Measurements from ENCODE around the gene TULP4.

Gene TULP4

DNA sequence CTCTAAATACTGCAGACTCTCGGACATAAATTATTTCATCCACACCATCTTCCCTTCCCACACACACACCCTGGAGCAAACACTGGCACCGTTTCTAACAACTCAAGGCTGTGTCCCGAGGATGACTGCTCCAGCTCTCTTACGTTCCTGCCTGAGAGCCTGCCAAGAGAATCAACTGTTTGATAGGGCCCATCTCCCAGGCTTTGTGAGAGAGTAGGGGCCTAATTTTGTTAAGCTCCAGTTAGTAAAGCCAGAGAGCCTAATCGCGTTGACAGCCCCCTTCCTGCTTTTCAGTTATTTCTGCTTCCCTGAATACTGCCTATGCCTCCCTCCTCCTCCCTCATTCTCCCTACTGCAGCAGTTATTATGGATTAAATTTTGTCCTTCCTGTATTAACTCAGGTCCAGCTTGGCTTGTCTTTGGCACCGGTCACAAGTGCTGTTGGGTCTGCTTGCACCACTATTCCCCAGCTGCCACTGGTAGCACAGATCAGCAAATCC, 129.5 kb downstream of the TULP4 start:
- Histone ChIP-seq H3K36me3 (ENCODE audit: insufficient read depth, low read length) (peaks cover 6% of the 10 kb centered on the region), H3K4me3 (ENCODE audit: low read length) (no peak overlapping the region), H2AFZ (ENCODE audit: low read depth, low read length) (no peak overlapping the region), H3K9me3 (ENCODE audit: low read length) (peaks cover 3% of the 10 kb centered on the region), H3K4me1 (ENCODE audit: insufficient read depth, low read length) (no peaks in the 10 kb centered on the region), H3K27me3 (ENCODE audit: insufficient read depth, low read length) (no peaks in the 10 kb centered on the region)

DNA sequence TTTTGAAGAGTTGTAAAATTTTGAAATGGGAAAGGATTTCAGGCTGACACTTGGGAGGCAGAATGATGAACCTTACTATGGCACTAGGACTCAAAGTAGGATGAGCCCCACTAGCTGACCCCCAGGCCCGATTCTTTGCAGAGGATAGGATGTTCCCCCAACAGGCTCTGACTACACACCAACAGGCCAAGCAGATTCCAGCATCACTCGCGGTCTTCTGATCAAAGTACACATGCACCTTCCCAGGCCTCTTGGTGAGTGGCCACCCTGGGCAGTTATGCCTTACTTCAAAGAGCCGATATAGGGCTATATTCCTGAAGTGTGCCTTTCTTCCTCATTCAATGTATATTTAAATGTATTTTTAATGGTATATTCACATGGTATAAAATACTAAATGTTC, 130.0 kb downstream of the TULP4 start:
- H2AFZ ChIP-seq (ENCODE audit: low read depth, low read length): no peak overlapping the region
- H3K4me1 ChIP-seq (ENCODE audit: insufficient read depth, low read length): no peaks in the 10 kb centered on the region
- H3K27me3 ChIP-seq (ENCODE audit: insufficient read depth, low read length): no peaks in the 10 kb centered on the region
- no peak overlapping the region for H3K4me3 ChIP-seq (ENCODE audit: low read length)
- peaks cover 3% of the 10 kb centered on the region for H3K9me3 ChIP-seq (ENCODE audit: low read length)
- peaks cover 6% of the 10 kb centered on the region for H3K36me3 ChIP-seq (ENCODE audit: insufficient read depth, low read length)

DNA sequence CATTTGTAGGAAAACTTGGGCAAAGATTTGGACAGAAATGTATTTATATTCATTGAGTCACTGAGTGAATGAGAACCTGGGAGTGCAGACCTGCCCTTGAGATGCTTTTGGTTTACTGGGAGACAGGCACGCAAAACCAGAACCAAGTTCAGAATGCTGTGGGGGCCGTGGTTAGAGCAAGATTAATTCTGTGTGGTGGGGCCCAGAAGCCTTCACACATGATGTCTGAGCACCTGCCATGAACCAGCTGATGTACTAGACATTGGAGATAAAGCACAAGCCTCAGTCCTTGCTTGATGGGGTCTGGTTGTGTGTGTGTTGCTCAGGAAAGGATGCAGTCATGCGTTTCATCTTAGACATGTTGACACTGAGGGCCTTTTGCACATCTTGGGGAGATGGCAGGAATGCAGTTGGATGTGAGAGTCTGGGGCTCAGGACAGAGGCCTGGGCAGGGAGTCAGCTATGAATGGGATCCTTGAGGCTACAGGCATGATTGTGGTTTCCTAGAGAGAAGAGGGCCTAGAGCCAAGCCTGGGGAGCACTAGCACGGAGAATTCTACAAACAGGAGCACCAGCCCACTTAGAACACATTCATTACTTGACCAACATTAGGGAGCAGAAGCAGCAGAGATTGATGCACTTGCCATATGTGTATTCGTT, 133.3 kb downstream of the TULP4 start:
- no peak overlapping the region for H2AFZ ChIP-seq (ENCODE audit: low read depth, low read length)
- H3K36me3 ChIP-seq (ENCODE audit: insufficient read depth, low read length): peaks cover 21% of the 10 kb centered on the region
- H3K27me3 ChIP-seq (ENCODE audit: insufficient read depth, low read length): no peaks in the 10 kb centered on the region
- H3K9me3 ChIP-seq (ENCODE audit: low read length): peaks cover 4% of the 10 kb centered on the region
- no peak overlapping the region for H3K4me3 ChIP-seq (ENCODE audit: low read length)
- H3K4me1 ChIP-seq (ENCODE audit: insufficient read depth, low read length): no peaks in the 10 kb centered on the region

DNA sequence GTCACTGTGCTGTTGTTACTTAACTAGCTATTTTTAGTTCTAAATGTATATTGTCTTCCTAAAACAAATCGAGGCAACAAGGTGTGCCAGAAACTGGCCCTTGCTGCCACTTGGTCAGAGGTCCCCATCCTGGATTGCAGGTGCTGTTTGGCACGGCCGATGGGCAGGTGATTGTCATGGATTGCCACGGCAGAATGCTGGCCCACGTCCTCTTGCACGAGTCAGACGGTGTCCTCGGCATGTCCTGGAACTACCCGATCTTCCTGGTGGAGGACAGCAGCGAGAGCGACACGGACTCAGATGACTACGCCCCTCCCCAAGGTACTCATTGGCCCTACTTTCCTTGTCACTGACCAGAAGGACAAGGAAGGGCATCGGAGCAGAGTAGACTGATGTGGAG, 136.6 kb downstream of the TULP4 start:
- H2AFZ ChIP-seq (ENCODE audit: low read depth, low read length): no peak overlapping the region
- peaks cover 4% of the 10 kb centered on the region for H3K9me3 ChIP-seq (ENCODE audit: low read length)
- H3K4me3 ChIP-seq (ENCODE audit: low read length): no peak overlapping the region
- no peaks in the 10 kb centered on the region for H3K27me3 ChIP-seq (ENCODE audit: insufficient read depth, low read length)
- peaks cover 31% of the 10 kb centered on the region for H3K36me3 ChIP-seq (ENCODE audit: insufficient read depth, low read length)
- no peaks in the 10 kb centered on the region for H3K4me1 ChIP-seq (ENCODE audit: insufficient read depth, low read length)

DNA sequence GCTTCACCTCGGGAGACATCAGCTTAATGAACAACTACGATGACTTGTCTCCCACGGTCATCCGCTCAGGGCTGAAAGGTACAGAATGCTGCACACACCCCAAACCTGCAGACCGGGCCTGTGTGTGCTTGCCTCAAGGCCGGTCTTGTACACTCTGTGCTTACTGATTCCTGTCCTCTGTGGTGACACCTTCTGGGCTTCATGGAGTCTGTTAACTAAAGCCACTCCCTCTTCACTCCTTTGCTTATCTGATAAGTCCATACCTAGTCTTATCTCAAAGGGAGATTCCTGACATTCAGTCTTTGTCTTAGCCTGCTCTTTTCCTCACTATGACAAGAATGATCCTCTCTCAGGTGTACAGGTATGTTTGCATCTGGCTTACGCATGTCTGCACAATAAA, 139.9 kb downstream of the TULP4 start:
- Histone ChIP-seq H3K4me3 (ENCODE audit: low read length) (no peak overlapping the region), H3K36me3 (ENCODE audit: insufficient read depth, low read length) (peaks cover 37% of the 10 kb centered on the region), H2AFZ (ENCODE audit: low read depth, low read length) (no peak overlapping the region), H3K4me1 (ENCODE audit: insufficient read depth, low read length) (no peaks in the 10 kb centered on the region), H3K27me3 (ENCODE audit: insufficient read depth, low read length) (no peaks in the 10 kb centered on the region), H3K9me3 (ENCODE audit: low read length) (peaks cover 1% of the 10 kb centered on the region)

DNA sequence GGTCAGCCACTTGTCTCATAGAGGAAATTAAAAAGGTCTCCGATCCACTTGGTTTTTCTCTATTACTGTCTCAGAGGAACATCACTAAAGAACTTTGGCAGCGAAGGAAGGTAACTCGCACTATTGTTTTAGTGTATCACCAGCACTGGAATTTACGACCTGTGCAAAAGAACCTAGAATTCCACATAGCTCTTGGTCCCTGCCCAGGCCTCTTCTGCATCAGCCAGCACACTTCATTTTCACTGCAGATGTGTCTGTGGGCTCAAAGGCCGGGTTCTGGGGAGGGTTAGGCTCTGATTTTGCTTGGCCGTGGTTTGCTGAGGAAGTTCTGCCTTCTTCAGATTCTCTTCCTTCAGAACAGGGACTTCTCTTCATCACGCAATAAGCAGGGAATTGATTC, 144.9 kb downstream of the TULP4 start:
- Histone ChIP-seq H2AFZ (ENCODE audit: low read depth, low read length) (no peak overlapping the region), H3K4me1 (ENCODE audit: insufficient read depth, low read length) (no peaks in the 10 kb centered on the region), H3K36me3 (ENCODE audit: insufficient read depth, low read length) (peaks cover 35% of the 10 kb centered on the region), H3K9me3 (ENCODE audit: low read length) (no peaks in the 10 kb centered on the region), H3K4me3 (ENCODE audit: low read length) (no peak overlapping the region), H3K27me3 (ENCODE audit: insufficient read depth, low read length) (no peaks in the 10 kb centered on the region)

DNA sequence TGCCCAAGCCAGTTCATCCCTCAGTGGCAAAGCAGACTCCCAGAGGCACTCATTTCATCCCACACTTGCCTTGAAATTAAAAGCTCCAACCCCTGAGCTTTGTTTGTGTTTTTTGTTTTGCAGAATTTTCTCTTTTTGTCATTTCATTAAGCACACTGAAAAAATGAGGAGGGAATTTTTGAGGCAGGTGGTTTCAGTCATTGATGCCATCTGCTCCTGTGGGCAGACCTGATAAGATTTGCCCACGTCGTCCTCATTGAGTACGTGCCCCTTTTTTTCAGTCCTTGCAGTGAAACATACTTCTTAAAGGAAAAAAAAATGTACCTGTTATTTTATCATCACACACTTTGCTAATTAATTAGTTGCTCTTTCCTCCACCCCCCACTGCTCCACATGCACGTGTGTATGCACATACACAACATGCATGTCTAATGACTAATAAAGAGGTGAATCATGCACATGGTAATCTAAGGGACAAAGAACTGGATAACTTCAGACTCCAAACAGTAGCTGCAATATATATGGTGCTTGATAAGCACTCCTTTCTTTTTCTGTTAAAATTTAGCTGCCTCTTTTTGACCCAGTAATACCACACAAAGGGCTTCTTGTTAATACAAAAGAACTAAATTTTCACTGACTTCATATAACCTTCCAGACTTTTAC, 145.5 kb downstream of the TULP4 start:
- Histone ChIP-seq H3K36me3 (ENCODE audit: insufficient read depth, low read length) (peaks cover 28% of the 10 kb centered on the region), H3K27me3 (ENCODE audit: insufficient read depth, low read length) (no peaks in the 10 kb centered on the region), H2AFZ (ENCODE audit: low read depth, low read length) (no peak overlapping the region), H3K9me3 (ENCODE audit: low read length) (no peaks in the 10 kb centered on the region), H3K4me3 (ENCODE audit: low read length) (no peak overlapping the region), H3K4me1 (ENCODE audit: insufficient read depth, low read length) (no peaks in the 10 kb centered on the region)

DNA sequence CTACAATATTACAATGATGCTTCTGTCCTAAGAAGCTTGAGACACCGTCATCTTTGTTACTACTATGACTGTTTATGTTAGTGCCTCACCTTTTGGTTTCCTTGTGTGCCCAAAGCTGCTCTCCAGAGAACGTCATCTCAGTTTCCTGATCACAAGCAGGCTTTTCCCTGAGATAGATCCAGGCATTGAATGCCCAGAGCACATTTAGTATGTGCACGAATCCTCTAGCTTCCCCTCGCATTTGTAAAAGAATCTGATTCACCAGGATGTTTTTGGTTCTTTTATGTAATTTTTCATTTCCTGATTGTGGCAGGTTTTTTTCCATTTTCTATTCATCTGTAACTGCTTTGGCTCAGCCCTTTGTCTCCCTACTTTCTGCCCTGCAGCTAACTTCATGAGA, 147.5 kb downstream of the TULP4 start:
- Histone ChIP-seq H3K36me3 (ENCODE audit: insufficient read depth, low read length) (peaks cover 37% of the 10 kb centered on the region), H3K4me1 (ENCODE audit: insufficient read depth, low read length) (no peaks in the 10 kb centered on the region), H2AFZ (ENCODE audit: low read depth, low read length) (no peak overlapping the region), H3K9me3 (ENCODE audit: low read length) (peaks cover 6% of the 10 kb centered on the region), H3K4me3 (ENCODE audit: low read length) (no peak overlapping the region), H3K27me3 (ENCODE audit: insufficient read depth, low read length) (no peaks in the 10 kb centered on the region)

DNA sequence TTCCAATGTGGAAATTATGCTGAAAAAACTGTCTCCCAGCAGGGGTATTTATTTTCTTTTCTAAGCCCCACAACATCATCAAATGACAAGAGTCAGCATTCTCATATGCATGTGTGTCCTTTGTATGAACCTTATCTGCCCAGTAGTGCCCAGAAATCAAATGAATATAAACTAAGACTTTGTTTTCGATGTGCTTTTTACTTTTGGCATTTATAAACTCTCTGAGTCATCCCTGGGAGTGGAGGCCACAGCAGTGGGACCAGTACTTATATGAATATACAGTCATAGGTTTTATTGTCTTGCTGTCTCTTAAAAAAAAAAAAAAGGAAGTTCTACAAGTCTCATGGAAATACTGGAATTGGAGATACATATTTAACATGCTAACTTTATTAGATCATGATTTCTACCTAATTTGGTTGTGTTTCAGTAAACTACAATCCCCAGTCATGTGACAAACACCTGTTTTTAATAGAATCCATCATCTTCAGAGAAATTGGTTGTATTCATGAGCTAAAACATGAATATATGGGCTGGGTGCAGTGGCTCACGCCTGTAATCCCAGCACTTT, 148.4 kb downstream of the TULP4 start:
- H2AFZ ChIP-seq (ENCODE audit: low read depth, low read length): no peak overlapping the region
- H3K4me3 ChIP-seq (ENCODE audit: low read length): no peak overlapping the region
- H3K4me1 ChIP-seq (ENCODE audit: insufficient read depth, low read length): no peaks in the 10 kb centered on the region
- no peaks in the 10 kb centered on the region for H3K27me3 ChIP-seq (ENCODE audit: insufficient read depth, low read length)
- peaks cover 6% of the 10 kb centered on the region for H3K9me3 ChIP-seq (ENCODE audit: low read length)
- H3K36me3 ChIP-seq (ENCODE audit: insufficient read depth, low read length): peaks cover 38% of the 10 kb centered on the region

DNA sequence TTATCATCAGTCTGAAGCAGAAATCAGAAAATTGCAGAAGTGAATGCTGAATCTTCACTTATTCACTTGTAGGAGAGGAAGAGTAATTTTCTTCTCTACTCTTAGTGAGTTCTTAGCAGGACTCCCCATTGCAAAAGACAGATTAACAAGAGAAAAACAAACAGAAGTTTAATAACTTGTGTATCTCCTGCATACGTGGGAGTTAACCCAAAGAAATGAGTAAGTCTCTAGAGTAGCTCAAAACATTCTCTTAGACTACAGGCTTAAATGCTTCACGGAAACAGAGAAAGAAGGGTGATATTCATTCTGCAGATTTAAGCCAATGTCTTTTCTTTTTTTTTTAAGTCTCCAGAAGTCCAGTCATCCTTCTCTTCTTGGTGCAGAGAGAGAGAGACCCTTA, 149.7 kb downstream of the TULP4 start:
- no peaks in the 10 kb centered on the region for H3K4me1 ChIP-seq (ENCODE audit: insufficient read depth, low read length)
- peaks cover 6% of the 10 kb centered on the region for H3K9me3 ChIP-seq (ENCODE audit: low read length)
- H3K27me3 ChIP-seq (ENCODE audit: insufficient read depth, low read length): no peaks in the 10 kb centered on the region
- peaks cover 42% of the 10 kb centered on the region for H3K36me3 ChIP-seq (ENCODE audit: insufficient read depth, low read length)
- H2AFZ ChIP-seq (ENCODE audit: low read depth, low read length): no peak overlapping the region
- no peak overlapping the region for H3K4me3 ChIP-seq (ENCODE audit: low read length)

DNA sequence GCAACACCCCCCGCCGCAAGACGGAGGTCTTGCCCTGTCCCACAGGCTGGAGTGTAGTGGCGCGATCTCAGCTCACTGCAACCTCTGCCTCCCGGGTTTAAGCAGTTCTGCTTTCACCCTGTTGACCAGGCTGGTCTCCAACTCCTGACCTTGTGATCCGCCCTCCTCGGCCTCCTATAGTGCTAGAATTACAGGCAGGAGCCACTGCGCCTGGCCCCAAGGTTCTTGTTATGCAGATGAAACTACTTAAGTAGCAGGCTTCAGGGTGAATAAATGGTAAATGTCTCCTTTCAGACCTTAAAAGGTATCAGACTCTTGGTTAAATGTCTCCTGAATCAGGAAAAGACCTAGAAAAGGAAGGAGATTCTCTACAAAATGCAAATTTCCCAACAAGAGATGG, 152.2 kb downstream of the TULP4 start:
- Histone ChIP-seq H3K27me3 (ENCODE audit: insufficient read depth, low read length) (no peaks in the 10 kb centered on the region), H2AFZ (ENCODE audit: low read depth, low read length) (no peak overlapping the region), H3K4me3 (ENCODE audit: low read length) (no peak overlapping the region), H3K9me3 (ENCODE audit: low read length) (peaks cover 10% of the 10 kb centered on the region), H3K36me3 (ENCODE audit: insufficient read depth, low read length) (peaks cover 43% of the 10 kb centered on the region), H3K4me1 (ENCODE audit: insufficient read depth, low read length) (no peaks in the 10 kb centered on the region)

DNA sequence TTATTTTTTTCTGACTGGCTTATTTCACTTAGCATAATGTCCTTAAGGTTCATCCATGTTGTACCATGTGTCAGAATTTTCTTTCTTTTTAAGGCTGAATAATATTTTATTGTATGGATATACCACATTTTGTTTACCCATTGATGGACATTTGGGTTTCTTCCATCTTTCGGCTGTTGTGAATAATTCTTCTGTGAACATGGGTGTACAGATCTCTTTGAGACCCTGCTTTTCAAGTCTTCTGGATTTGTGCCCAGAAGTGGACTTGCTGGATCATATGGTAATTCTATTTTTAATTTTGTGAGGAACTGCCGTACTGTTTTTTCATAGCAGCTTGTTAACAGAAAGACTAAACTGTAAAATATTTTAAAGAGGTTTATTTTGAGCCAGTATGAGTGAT, 153.0 kb downstream of the TULP4 start:
- Histone ChIP-seq H3K4me1 (ENCODE audit: insufficient read depth, low read length) (no peaks in the 10 kb centered on the region), H3K36me3 (ENCODE audit: insufficient read depth, low read length) (peaks cover 41% of the 10 kb centered on the region), H3K27me3 (ENCODE audit: insufficient read depth, low read length) (no peaks in the 10 kb centered on the region), H3K9me3 (ENCODE audit: low read length) (peaks cover 10% of the 10 kb centered on the region), H3K4me3 (ENCODE audit: low read length) (no peak overlapping the region), H2AFZ (ENCODE audit: low read depth, low read length) (no peak overlapping the region)

DNA sequence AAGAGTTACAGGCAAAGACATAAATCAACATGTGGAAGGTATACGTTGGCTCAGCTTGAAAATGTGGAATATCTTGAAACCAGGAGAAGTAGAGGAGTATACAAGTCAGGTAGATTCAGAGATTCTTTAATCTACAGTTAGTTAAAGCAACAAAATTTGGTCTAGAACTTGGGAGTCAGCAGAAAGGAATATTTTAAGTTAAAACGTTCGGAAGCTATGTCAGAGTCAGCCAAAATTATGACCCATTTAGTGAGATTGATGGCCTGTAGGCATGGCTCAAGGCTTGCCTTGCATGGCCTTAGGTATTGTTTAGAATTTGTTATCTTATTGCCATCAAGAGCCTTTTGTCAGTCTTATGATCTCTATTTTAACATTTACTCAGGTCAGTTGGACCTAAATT, 153.5 kb downstream of the TULP4 start:
- Histone ChIP-seq H3K4me3 (ENCODE audit: low read length) (no peak overlapping the region), H3K27me3 (ENCODE audit: insufficient read depth, low read length) (no peaks in the 10 kb centered on the region), H2AFZ (ENCODE audit: low read depth, low read length) (no peak overlapping the region), H3K9me3 (ENCODE audit: low read length) (peaks cover 10% of the 10 kb centered on the region), H3K4me1 (ENCODE audit: insufficient read depth, low read length) (no peaks in the 10 kb centered on the region), H3K36me3 (ENCODE audit: insufficient read depth, low read length) (peaks cover 41% of the 10 kb centered on the region)
